ENCODE data around the gene MELK. TPM values are rescaled to one million over a fixed set of nuclear protein-coding genes. Genes with fewer than 3 reads are reported as not detected.

The MELK gene
- total RNA-seq, 1 donor from 2014 or later = 56.0 TPM

DNA sequence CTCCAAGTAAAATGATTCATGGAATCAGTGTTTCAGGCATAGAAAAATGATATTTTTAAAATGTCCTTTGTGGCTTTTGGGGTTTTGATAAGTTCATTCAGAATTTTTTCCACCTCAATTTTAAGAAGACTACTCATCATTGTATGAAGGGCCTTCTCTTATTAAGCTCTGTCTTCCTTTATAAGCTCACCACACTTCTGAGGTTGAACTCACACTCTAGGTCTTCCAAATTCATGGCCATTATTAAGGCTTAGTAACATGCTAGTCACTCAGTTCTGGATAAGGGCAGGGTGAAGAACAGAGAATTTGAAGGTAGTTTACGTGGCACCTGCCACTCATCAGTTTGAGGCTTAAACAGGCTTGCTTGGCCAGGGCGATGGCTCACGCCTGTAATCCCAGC, 4.2 kb downstream of the MELK start:
- intact Hi-C loops (cut with micrococcal nuclease) = loop anchor here (10.0 kb wide), 1 partner anchor 1962 kb away; the partner anchor contains the start of gene RPP25L

GRCh38 chr9:36584620-36585460, 12.1 kb downstream of the MELK start:
- intact Hi-C loops (cut with micrococcal nuclease) = no loop called here

DNA sequence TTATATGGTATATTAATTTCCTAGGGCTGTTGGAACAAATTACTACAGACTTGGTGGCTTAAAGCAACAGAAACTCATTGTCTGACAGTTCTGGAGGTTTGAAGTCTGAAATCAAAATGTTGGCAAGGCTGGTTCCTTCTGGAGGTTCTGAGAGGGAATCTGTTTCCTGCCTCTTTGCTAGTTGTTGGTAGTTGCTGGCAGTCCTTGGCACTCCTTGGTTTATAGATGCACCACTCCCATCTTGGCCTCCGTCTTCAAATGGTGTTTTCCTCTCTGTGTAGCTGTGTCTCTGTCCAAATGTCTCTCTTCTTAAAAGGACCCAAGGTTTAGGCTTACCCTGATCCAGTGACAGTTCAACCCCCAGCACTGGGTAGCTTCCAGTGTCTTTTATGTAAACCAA, 17.5 kb downstream of the MELK start:
- intact Hi-C loops (cut with micrococcal nuclease) = no loop called here

DNA sequence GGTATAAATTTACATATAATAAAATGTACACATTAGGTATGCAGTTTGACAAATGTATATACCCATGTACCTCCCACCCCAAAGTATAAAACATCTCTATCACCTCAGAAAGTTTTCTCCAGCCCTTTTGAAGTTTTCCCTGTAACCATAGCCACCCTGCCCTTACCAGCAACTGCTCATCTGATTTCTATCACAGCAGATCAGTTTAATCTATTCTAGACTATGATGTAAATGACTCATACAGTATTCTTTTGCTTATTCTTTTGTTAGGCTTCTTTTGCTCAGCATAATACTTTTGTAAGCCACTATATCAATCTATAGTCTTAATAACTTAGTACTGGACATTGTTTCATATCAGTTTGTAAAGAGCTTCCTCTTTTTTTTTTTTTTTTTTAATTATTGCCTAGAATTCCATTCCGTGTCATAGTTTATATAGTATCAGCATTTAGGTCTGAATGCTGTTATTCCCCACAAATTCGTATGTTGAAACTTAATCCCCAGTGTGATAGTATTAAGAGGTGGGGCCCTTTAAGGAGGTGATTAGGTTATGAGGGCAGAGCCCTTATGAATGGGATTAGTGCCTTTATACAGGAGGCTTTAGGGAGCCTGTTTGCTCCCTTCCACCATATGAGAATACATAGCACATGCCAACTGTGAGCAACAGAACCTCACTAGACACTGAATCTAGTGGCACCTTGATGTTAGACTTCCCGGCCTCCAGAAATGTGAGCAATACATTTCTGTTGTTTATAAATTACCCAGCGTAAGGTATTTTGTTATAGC, 20.3 kb downstream of the MELK start:
- intact Hi-C loops (cut with micrococcal nuclease) = no loop called here

DNA sequence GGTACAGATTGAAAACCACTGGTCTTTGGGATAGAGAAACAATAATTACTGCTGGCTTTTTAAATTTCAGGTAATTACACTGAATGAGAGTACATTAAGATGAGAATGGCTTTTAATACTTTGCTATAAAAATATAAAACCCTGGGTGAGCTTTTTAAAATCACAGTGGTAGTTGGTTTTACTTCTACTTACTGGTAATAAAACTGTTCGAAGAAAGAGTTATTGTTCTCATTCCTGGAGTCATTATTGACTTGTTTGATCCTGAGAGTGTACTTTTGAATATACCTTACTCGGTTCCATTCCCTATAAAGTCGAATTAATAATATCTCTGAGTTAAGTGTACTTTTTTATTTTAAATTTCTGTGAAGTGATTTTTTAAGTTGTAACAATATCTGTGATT, 21.5 kb downstream of the MELK start:
- intact Hi-C loops (cut with micrococcal nuclease) = no loop called here

GRCh38 chr9:36597412-36598178, 24.9 kb downstream of the MELK start:
- intact Hi-C loops (cut with micrococcal nuclease) = loop anchor here (1.0 kb wide), 1 partner anchor 132 kb away; no protein-coding TSS in a partner anchor

DNA sequence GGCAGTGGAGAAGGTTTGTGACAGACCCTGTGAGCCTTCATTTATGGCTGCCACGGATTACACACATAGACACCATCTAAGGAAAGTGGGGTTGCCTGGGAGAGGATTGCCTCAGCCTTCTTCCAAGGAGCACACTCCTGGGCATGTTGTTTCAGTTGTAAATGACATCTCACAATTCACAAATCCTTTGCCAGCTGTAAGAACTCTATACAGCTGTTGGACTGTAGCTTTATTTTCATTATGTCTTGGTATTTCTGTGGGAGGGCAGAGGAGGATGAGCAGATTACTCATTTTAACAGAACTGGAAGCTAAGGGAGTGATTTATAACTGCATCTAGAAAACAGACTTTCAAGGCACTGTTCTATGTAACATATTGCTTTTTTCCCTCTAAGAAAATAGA, 25.6 kb downstream of the MELK start:
- intact Hi-C loops (cut with micrococcal nuclease) = no loop called here

DNA sequence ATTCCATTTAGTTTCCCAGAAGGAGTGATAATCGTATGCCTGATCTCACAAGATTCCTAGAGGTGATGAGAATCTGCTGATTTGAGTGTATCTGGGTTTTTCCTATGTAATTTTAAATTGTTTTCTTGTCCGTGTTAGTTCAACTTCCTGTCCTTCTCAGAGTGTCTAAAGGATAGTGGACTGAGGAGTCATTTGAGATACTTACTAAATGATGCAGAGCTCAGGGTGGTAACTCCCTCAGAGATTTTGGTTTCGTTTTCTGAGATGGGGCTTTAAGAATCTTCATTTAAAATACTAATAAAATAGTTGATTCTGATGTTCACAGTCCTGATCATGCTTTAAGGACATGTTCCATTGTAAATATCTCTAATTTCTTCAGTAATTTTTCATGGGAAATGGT, 30.3 kb downstream of the MELK start:
- intact Hi-C loops (cut with micrococcal nuclease) = no loop called here

- intact Hi-C loops (cut with micrococcal nuclease) = no loop called here
These were observed 36.6 kb downstream of the MELK start for GRCh38 chr9:36609306-36609705.

GRCh38 chr9:36622121-36622520, 49.4 kb downstream of the MELK start:
- intact Hi-C loops (cut with micrococcal nuclease) = no loop called here

DNA sequence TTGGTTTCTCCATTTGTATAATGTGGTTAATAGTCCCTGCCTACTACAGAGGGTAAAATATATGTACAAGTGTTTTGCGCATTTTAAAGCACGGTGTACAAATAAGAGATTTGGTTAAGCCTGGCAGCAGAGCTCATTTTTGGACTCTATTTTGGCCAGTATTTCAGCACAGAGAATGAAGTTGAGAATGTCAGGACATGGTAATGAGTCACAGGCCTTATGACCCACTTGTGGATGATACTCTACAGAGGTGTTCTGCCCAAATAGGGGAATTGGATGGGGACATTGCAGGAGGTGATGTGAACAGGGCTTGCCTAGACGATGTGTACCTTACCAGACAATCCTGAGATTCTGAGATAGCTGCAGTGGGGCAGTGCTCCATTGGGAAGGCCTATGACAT, 50.6 kb downstream of the MELK start:
- intact Hi-C loops (cut with micrococcal nuclease) = no loop called here

DNA sequence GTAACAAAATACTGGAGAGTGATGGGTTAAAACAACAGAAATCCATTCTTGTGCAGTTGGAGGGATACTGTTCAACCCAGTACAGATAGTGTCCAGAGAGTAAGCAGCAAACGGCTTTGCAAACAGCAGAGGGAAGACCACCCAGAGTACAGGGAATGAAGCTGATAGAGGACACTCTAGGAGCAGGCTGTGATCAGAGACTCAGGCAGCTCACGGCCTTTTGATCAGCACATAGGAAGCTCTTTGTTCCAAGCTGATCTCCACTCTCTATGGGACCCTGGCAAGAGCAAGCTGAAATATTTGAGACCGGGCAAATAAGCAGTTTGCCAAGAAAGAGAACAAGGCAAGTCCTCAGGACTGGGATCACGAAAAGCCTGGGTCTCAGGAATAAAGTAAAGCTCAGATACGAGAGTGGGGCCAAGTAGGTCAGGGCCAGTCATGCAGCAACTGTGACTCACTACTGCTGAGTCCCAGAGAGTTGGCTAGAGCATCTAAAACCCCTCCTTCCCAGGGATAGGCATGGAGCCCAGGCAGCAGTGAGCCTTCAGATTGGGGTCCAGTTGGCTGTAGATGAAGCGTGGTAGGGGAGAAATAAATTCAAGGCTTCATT, 52.4 kb downstream of the MELK start:
- intact Hi-C loops (cut with micrococcal nuclease) = no loop called here

- intact Hi-C loops (cut with micrococcal nuclease) = loop anchor here (1.0 kb wide), 1 partner anchor 96 kb away; no protein-coding TSS in a partner anchor
These were observed 60.2 kb downstream of the MELK start for GRCh38 chr9:36632892-36633291.

GRCh38 chr9:36637491-36638270, 65.0 kb downstream of the MELK start:
- intact Hi-C loops (cut with micrococcal nuclease) = no loop called here

- intact Hi-C loops (cut with micrococcal nuclease) = no loop called here
These were observed 68.2 kb downstream of the MELK start for GRCh38 chr9:36640771-36641381.

GRCh38 chr9:36642817-36643216, 70.1 kb downstream of the MELK start:
- intact Hi-C loops (cut with micrococcal nuclease) = no loop called here

DNA sequence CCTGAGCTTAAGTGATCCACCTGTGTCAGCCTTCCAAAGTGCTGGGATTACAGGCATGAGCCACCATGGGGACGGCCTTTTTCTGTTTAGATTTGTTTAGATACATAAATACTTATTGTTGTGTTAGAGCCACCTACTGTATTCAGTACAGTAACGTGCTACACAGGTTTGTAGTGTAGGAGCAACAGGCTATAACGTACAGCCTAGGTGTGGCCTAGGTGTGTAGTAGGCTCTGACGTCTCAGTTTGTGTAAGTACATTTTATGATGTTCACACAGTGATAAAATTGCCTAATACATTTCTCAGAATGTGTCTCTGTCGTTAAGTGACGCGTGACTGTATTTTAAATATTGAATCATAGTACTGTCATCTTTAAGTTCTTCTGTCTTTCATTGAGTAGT, 84.1 kb downstream of the MELK start:
- intact Hi-C loops (cut with micrococcal nuclease) = no loop called here

DNA sequence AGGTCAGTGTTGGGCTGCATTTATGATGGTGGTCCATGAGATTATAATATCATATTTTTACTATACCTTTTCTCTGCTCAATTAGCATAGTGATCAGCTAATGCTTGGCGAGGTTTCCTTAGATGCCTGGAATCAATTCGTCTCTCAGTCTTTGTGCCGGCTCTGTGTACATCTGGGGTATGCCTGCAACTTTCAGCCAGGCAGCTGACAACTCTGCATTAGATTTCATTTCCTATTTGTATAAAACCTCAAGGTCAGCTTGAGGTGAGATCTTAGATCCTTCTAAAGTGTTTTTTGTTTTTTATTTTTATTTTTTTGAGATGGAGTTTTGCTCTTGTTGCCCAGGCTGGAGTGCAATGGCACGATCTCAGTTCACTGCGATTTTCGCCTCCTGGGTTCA, 86.8 kb downstream of the MELK start:
- intact Hi-C loops (cut with micrococcal nuclease) = no loop called here

GRCh38 chr9:36664806-36665205, 92.1 kb downstream of the MELK start:
- intact Hi-C loops (cut with micrococcal nuclease) = no loop called here

DNA sequence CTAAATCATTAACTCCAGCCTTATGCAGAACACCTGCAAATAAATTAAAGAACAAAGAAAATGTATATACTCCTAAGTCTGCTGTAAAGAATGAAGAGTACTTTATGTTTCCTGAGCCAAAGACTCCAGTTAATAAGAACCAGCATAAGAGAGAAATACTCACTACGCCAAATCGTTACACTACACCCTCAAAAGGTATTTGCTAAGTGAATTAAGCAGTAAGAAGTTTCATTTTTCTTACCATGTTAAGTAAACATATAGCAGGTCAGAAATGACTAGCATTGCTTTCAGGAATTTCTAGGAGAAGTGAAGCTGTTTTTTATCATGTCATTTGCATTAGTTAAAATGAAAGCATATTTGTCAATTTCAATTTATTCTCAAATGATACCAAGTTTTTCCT, 92.7 kb downstream of the MELK start:
- intact Hi-C loops (cut with micrococcal nuclease) = no loop called here

Measured in T-helper 2 cell treated with Interferon-gamma antibody and Interleukin-4, amounts not matched to agents 100 ng/mL and 5 ng/mL, for 36 hours (primary cell).